HEK293 (cell line): ENCODE results near the gene AQP9.

Experiments used
- CTCF ChIA-PET: fragments of 350-600 bp; formaldehyde crosslinking; extraction: SDS; loops from one replicate; lab custom pipeline; 2021; ENCODE audit warnings: antibody characterized with exemption; lab: Yijun Ruan, JAX
- POLR2A ChIA-PET: fragments of 300-600 bp; formaldehyde crosslinking; extraction: SDS; loops from one replicate; lab custom pipeline; 2020; ENCODE audit warnings: antibody characterized with exemption, inconsistent platforms; lab: Yijun Ruan, JAX
- H3K27ac ChIP-seq: fragments of 200-500 bp; sonication (Bioruptor generic); 2 replicates; pipeline ENCODE4 v1.5.1; 2014; ENCODE audit warnings: low read depth, low read length, control low read depth, inconsistent platforms; ENCODE audit errors: extremely low read depth
- H3K36me3 ChIP-seq, 2 experiments: fragments of 200-500 bp in 1 of 2; sonication (Bioruptor generic) in 1 of 2; 1 replicate in 1 of 2; 2 replicates in 1 of 2; pipeline ENCODE4 v1.5.1; 2014 to 2017; ENCODE audit warnings: inconsistent platforms in 2 of 2, low read length in 2 of 2; ENCODE audit not compliant: control insufficient read depth in 2 of 2, insufficient read depth in 1 of 2
- H3K4me1 ChIP-seq: fragments of 200-500 bp; sonication (Bioruptor generic); 2 replicates; pipeline ENCODE4 v1.5.1; 2014; ENCODE audit warnings: mild to moderate bottlenecking, low read length, inconsistent platforms; ENCODE audit not compliant: control insufficient read depth, insufficient read depth
- H3K4me3 ChIP-seq: 2 replicates; pipeline ENCODE4 v1.5.1; 2011; ENCODE audit warnings: low read depth, mild to moderate bottlenecking, control low read depth, low read length, moderate library complexity
- H3K9me3 ChIP-seq: fragments of 200-500 bp; sonication (Bioruptor generic); 2 replicates; pipeline ENCODE4 v1.5.1; 2014; ENCODE audit warnings: low read depth, low read length, inconsistent platforms; ENCODE audit not compliant: control insufficient read depth, insufficient read depth
- AEBP2 ChIP-seq: fragments of 450-650 bp; formaldehyde crosslinking; IDR thresholded peaks from 2 replicates; pipeline ENCODE4 v1.5.1; 2016; ENCODE audit warnings: missing biosample characterization, missing genetic modification characterization, borderline replicate concordance
- BCL11A ChIP-seq: fragments of 450-650 bp; formaldehyde crosslinking; IDR thresholded peaks from 2 replicates; pipeline ENCODE4 v1.5.1; 2016; ENCODE audit warnings: low read depth, missing biosample characterization, missing genetic modification characterization
- FEZF1 ChIP-seq: fragments of 450-650 bp; formaldehyde crosslinking; IDR thresholded peaks from 2 replicates; pipeline ENCODE4 v1.5.1; 2016; ENCODE audit warnings: missing biosample characterization, missing genetic modification characterization
- HOXC10 ChIP-seq: sonication (generic); formaldehyde crosslinking; IDR thresholded peaks from 2 replicates; pipeline ENCODE4 v1.8.1; 2023; ENCODE audit warnings: mild to moderate bottlenecking, missing genetic modification reagents
- KLF16 ChIP-seq: fragments of 450-650 bp; formaldehyde crosslinking; IDR thresholded peaks from 2 replicates; pipeline ENCODE4 v1.5.1; 2017; ENCODE audit warnings: missing biosample characterization, missing genetic modification characterization
- KLF17 ChIP-seq: fragments of 450-650 bp; formaldehyde crosslinking; IDR thresholded peaks from 2 replicates; pipeline ENCODE4 v1.5.1; 2016; ENCODE audit warnings: missing biosample characterization, missing genetic modification characterization
- MZF1 ChIP-seq: fragments of 450-650 bp; formaldehyde crosslinking; IDR thresholded peaks from 2 replicates; pipeline ENCODE4 v1.5.1; 2017; ENCODE audit warnings: missing biosample characterization, missing genetic modification characterization, borderline replicate concordance
- SCRT2 ChIP-seq: fragments of 450-650 bp; formaldehyde crosslinking; IDR thresholded peaks from 2 replicates; pipeline ENCODE4 v1.5.1; 2016; ENCODE audit warnings: missing biosample characterization, missing genetic modification characterization
- SETDB1 ChIP-seq: IDR thresholded peaks from one replicate; pipeline ENCODE4 v1.6.1; 2017; ENCODE audit warnings: mild to moderate bottlenecking, low read length, moderate library complexity, mixed read lengths; ENCODE audit not compliant: insufficient read length
- SP7 ChIP-seq: fragments of 450-650 bp; formaldehyde crosslinking; IDR thresholded peaks from 2 replicates; pipeline ENCODE4 v1.5.1; 2016; ENCODE audit warnings: missing biosample characterization, missing genetic modification characterization
- ZBTB6 ChIP-seq: fragments of 450-650 bp; formaldehyde crosslinking; IDR thresholded peaks from 2 replicates; pipeline ENCODE4 v1.5.1; 2017; ENCODE audit warnings: missing biosample characterization, missing genetic modification characterization
- ZNF10 ChIP-seq: fragments of 450-650 bp; formaldehyde crosslinking; IDR thresholded peaks from 2 replicates; pipeline ENCODE4 v1.5.1; 2017; ENCODE audit warnings: missing biosample characterization, missing genetic modification characterization
- ZNF112 ChIP-seq: fragments of 450-650 bp; formaldehyde crosslinking; IDR thresholded peaks from 2 replicates; pipeline ENCODE4 v1.5.0; 2017; ENCODE audit warnings: missing biosample characterization, missing genetic modification characterization
- ZNF140 ChIP-seq: fragments of 450-650 bp; formaldehyde crosslinking; IDR thresholded peaks from 2 replicates; pipeline ENCODE4 v1.5.1; 2016; ENCODE audit warnings: missing biosample characterization, missing genetic modification characterization
- ZNF214 ChIP-seq: fragments of 450-650 bp; formaldehyde crosslinking; IDR thresholded peaks from 2 replicates; pipeline ENCODE4 v1.5.1; 2017; ENCODE audit warnings: missing biosample characterization, mild to moderate bottlenecking, missing genetic modification characterization, borderline replicate concordance
- ZNF221 ChIP-seq: fragments of 450-650 bp; formaldehyde crosslinking; IDR thresholded peaks from 2 replicates; pipeline ENCODE4 v1.5.1; 2017; ENCODE audit warnings: missing biosample characterization, missing genetic modification characterization, borderline replicate concordance
- ZNF24 ChIP-seq: fragments of 450-650 bp; formaldehyde crosslinking; IDR thresholded peaks from 2 replicates; pipeline ENCODE4 v1.5.1; 2016; ENCODE audit warnings: missing biosample characterization, missing genetic modification characterization
- ZNF248 ChIP-seq: fragments of 450-650 bp; formaldehyde crosslinking; IDR thresholded peaks from 2 replicates; pipeline ENCODE4 v1.5.1; 2017; ENCODE audit warnings: missing biosample characterization, missing genetic modification characterization
- ZNF280C ChIP-seq: fragments of 450-650 bp; formaldehyde crosslinking; IDR thresholded peaks from 2 replicates; pipeline ENCODE4 v1.5.1; 2016; ENCODE audit warnings: missing biosample characterization, missing genetic modification characterization
- ZNF311 ChIP-seq: fragments of 450-650 bp; formaldehyde crosslinking; IDR thresholded peaks from 2 replicates; pipeline ENCODE4 v1.5.1; 2017; ENCODE audit warnings: missing biosample characterization, missing genetic modification characterization, borderline replicate concordance
- ZNF394 ChIP-seq: fragments of 450-650 bp; formaldehyde crosslinking; IDR thresholded peaks from 2 replicates; pipeline ENCODE4 v1.5.1; 2016; ENCODE audit warnings: missing biosample characterization, missing genetic modification characterization, mild to moderate bottlenecking, moderate library complexity, borderline replicate concordance
- ZNF416 ChIP-seq: fragments of 450-650 bp; formaldehyde crosslinking; IDR thresholded peaks from 2 replicates; pipeline ENCODE4 v1.5.1; 2016; ENCODE audit warnings: missing biosample characterization, missing genetic modification characterization
- ZNF423 ChIP-seq: fragments of 450-650 bp; formaldehyde crosslinking; IDR thresholded peaks from 2 replicates; pipeline ENCODE4 v1.5.1; 2016; ENCODE audit warnings: missing biosample characterization, missing genetic modification characterization
- ZNF473 ChIP-seq: fragments of 450-650 bp; formaldehyde crosslinking; IDR thresholded peaks from 2 replicates; pipeline ENCODE4 v1.5.1; 2017; ENCODE audit warnings: missing biosample characterization, missing genetic modification characterization
- ZNF501 ChIP-seq: fragments of 450-650 bp; formaldehyde crosslinking; IDR thresholded peaks from 2 replicates; pipeline ENCODE4 v1.5.1; 2016; ENCODE audit warnings: missing biosample characterization, missing genetic modification characterization
- ZNF626 ChIP-seq: fragments of 450-650 bp; sonication (Bioruptor Pico); formaldehyde crosslinking; IDR thresholded peaks from 2 replicates; pipeline ENCODE4 v1.5.1; 2018; ENCODE audit warnings: missing biosample characterization, missing genetic modification characterization, inconsistent platforms
- ZNF658 ChIP-seq: fragments of 450-650 bp; formaldehyde crosslinking; IDR thresholded peaks from 2 replicates; pipeline ENCODE4; 2016; ENCODE audit warnings: missing biosample characterization, missing genetic modification characterization
- ZNF747 ChIP-seq: fragments of 450-650 bp; formaldehyde crosslinking; IDR thresholded peaks from 2 replicates; pipeline ENCODE4 v1.5.1; 2016; ENCODE audit warnings: missing biosample characterization, missing genetic modification characterization
- ZNF76 ChIP-seq: fragments of 450-650 bp; formaldehyde crosslinking; IDR thresholded peaks from 2 replicates; pipeline ENCODE4; 2016; ENCODE audit warnings: low read depth, missing biosample characterization, missing genetic modification characterization, borderline replicate concordance

The AQP9 gene

GRCh38 chr15:58178668-58179067 lies 40.5 kb downstream of the AQP9 start:
- TF ChIP-seq KLF17 (tag by site-specific recombination): no peak
- no peak for TF ChIP-seq ZNF76
- TF ChIP-seq ZNF280C (tag by site-specific recombination): no peak
- Histone ChIP-seq H3K4me3 (no peak overlapping the region), H3K36me3 (no peaks in the 10 kb centered on the region), H3K4me1 (no peaks in the 10 kb centered on the region), H3K9me3 (no peaks in the 10 kb centered on the region), H3K27ac (no peak overlapping the region)
- ChIA-PET POLR2A (no interaction called here), CTCF (no interaction called here)

- H3K4me3 ChIP-seq: no peak overlapping the region
- POLR2A ChIA-PET: no interaction called here
- H3K4me1 ChIP-seq: no peaks in the 10 kb centered on the region
- no peaks in the 10 kb centered on the region for H3K9me3 ChIP-seq
- no peak overlapping the region for H3K27ac ChIP-seq
- CTCF ChIA-PET: no interaction called here
- no peaks in the 10 kb centered on the region for H3K36me3 ChIP-seq
- TF ChIP-seq SETDB1: no peak
- no peak for TF ChIP-seq ZNF10 (tag by site-specific recombination)
- TF ChIP-seq ZBTB6: no peak
- TF ChIP-seq ZNF423 (tag by site-specific recombination): no peak
- no peak for TF ChIP-seq ZNF747
- TF ChIP-seq ZNF416 (tag by site-specific recombination): no peak
- TF ChIP-seq SCRT2 (tag by site-specific recombination): no peak
- TF ChIP-seq ZNF24 (tag by site-specific recombination): no peak
- TF ChIP-seq ZNF394 (tag by site-specific recombination): no peak
- TF ChIP-seq ZNF140 (tag by site-specific recombination): no peak
- TF ChIP-seq, all 188 proteins: peak for 0
Measured at GRCh38 chr15:58179206-58179605, 41.0 kb downstream of the AQP9 start.

- Histone ChIP-seq H3K4me1 (no peaks in the 10 kb centered on the region), H3K9me3 (no peaks in the 10 kb centered on the region), H3K27ac (no peak overlapping the region), H3K36me3 (no peaks in the 10 kb centered on the region), H3K4me3 (no peak overlapping the region)
- ChIA-PET CTCF (interaction anchor here (0.6 to 0.8 kb wide), 2 partner anchors 9 to 613 kb away, joined by 3 read pairs; no protein-coding TSS in a partner anchor), POLR2A (no interaction called here)
- TF ChIP-seq FEZF1 (tag by site-specific recombination) (no peak), HOXC10 (CRISPR knock-in tag) (no peak), AEBP2 (no peak), ZNF214 (tag by site-specific recombination) (no peak), ZNF311 (no peak), ZNF473 (tag by site-specific recombination) (no peak), ZNF248 (no peak), ZNF658 (tag by site-specific recombination) (no peak), BCL11A (tag by site-specific recombination) (no peak), ZNF112 (tag by site-specific recombination) (no peak), ZNF501 (tag by site-specific recombination) (no peak), ZNF626 (tag by site-specific recombination) (no peak), ZNF221 (tag by site-specific recombination) (no peak), SP7 (tag by site-specific recombination) (no peak), MZF1 (tag by site-specific recombination) (no peak), KLF16 (tag by site-specific recombination) (no peak)
Measured at GRCh38 chr15:58179741-58180381, 41.7 kb downstream of the AQP9 start.
